AG04450 (cell line): ENCODE results near the gene CTDSP1. TPM values are rescaled to one million over a fixed set of nuclear protein-coding genes. Genes with fewer than 3 reads are reported as not detected.

Experiments
- CTCF ChIA-PET: fragments of 300-600, 350-600 bp; formaldehyde crosslinking; extraction: SDS; loops from one replicate; lab custom pipeline; 2022; ENCODE audit warnings: antibody characterized with exemption, inconsistent platforms; lab: Charles Lee
- POLR2A ChIA-PET: fragments of 350-600 bp; formaldehyde crosslinking; extraction: SDS; loops from one replicate; lab custom pipeline; 2021; ENCODE audit warnings: antibody characterized with exemption, inconsistent platforms; lab: Yijun Ruan, JAX
- DNase-seq: peaks from one replicate; pipeline ENCODE4 v3.0.0-alpha.2; 2011; ENCODE audit warnings: low read depth, low spot score
- H3K27ac ChIP-seq: one replicate; pipeline ENCODE4 v1.5.1; 2012; ENCODE audit warnings: low read depth, low read length, control low read depth
- H3K27me3 ChIP-seq: one replicate; pipeline ENCODE4 v1.6.0; 2012; ENCODE audit warnings: low read length; ENCODE audit not compliant: control insufficient read depth, insufficient read depth
- H3K4me3 ChIP-seq: 2 replicates; pipeline ENCODE4 v1.5.1; 2011; ENCODE audit warnings: mild to moderate bottlenecking, low read depth, low read length, control low read depth
- H3K9me3 ChIP-seq: 2 replicates; pipeline ENCODE4 v1.5.1; 2012; ENCODE audit warnings: low read length; ENCODE audit not compliant: control insufficient read depth, insufficient read depth
- CTCF ChIP-seq: IDR thresholded peaks from 2 replicates; pipeline ENCODE4 v1.5.1; 2011; ENCODE audit warnings: low read depth, low read length, control low read depth, inconsistent platforms
- polyA plus RNA-seq: library from polyadenylated mRNA; depleted of rRNA; stranded (reverse); fragments of >200 nt; gene quantifications from 2 replicates; pipeline ENCODE4 v1.2.3, GENCODE V29; 2011

Gene CTDSP1
- polyA plus RNA-seq, 1 experiment, result 51.3 TPM

GRCh38 chr2:218418717-218419458 is 19.2 kb downstream of the CTDSP1 start, which contains the start of gene VIL1:
VIL1 (plus strand) TSS chr2:218419123; CDS start chr2:218423779, 4,656 bp downstream.
- TF ChIP-seq CTCF, result no peak
- Histone ChIP-seq H3K9me3 (no peaks in the 10 kb centered on the region), H3K4me3 (no peak within 1 kb of the TSS), H3K27ac (no peak within 1 kb of the TSS), H3K27me3 (peaks cover 3% of the 10 kb centered on the region)
- DNase-seq, result no peak
- CTCF ChIA-PET, result no interaction called here
- POLR2A ChIA-PET, result no interaction called here

- CTCF ChIA-PET, result no interaction called here
- Histone ChIP-seq H3K27me3 (peaks cover 3% of the 10 kb centered on the region), H3K4me3 (no peak overlapping the region), H3K9me3 (no peaks in the 10 kb centered on the region), H3K27ac (no peak overlapping the region)
- no peak for TF ChIP-seq CTCF
- POLR2A ChIA-PET, result no interaction called here
- DNase-seq, result no peak
These were observed 20.1 kb downstream of the CTDSP1 start for GRCh38 chr2:218419630-218420216.

- POLR2A ChIA-PET, result no interaction called here
- no peak for DNase-seq
- H3K9me3 ChIP-seq, result no peaks in the 10 kb centered on the region
These were observed 21.4 kb downstream of the CTDSP1 start for GRCh38 chr2:218421027-218421426.

GRCh38 chr2:218422403-218423086 is 22.9 kb downstream of the CTDSP1 start:
- CTCF ChIA-PET, result no interaction called here
- H3K9me3 ChIP-seq, result no peaks in the 10 kb centered on the region

More at GRCh38 chr2:218421027-218421426, 21.4 kb downstream of the CTDSP1 start:
- no peak overlapping the region for H3K27ac ChIP-seq
- no peak overlapping the region for H3K4me3 ChIP-seq
- H3K27me3 ChIP-seq, result peaks cover 5% of the 10 kb centered on the region
- CTCF ChIA-PET, result no interaction called here
- no peak for TF ChIP-seq CTCF

More at GRCh38 chr2:218422403-218423086, 22.9 kb downstream of the CTDSP1 start:
- DNase-seq, result no peak
- H3K27ac ChIP-seq, result no peak overlapping the region
- TF ChIP-seq CTCF, result no peak
- no peak overlapping the region for H3K4me3 ChIP-seq
- POLR2A ChIA-PET, result no interaction called here
- peaks cover 5% of the 10 kb centered on the region for H3K27me3 ChIP-seq
